Heart left ventricle (tissue), 16 donors: Measurements from ENCODE around the gene KLK14. TPM values are rescaled to one million over a fixed set of nuclear protein-coding genes. Genes with fewer than 3 reads are reported as not detected.

Experiments used
- ATAC-seq, 4 donors: fragments of 200-7000 bp; cut with Tn5 transposase; one replicate each; pipeline ENCODE4 v1.9.1; 2020 to 2022; ENCODE audit warnings: moderate library complexity in 4 of 4, mild to moderate bottlenecking in 3 of 4, moderate number of reproducible peaks in 1 of 4
- DNase-seq, 5 donors: peaks; one replicate each; pipeline ENCODE4 v3.0.0-alpha.2; 2020
- H3K27ac ChIP-seq, 12 donors: fragments of 200-600 bp; sonication (generic) in 4 of 12; one replicate each; pipeline versions ENCODE4 v1.5.0 to v1.8.0; 2016 to 2022; ENCODE audit warnings: mild to moderate bottlenecking in 2 of 12
- H3K27me3 ChIP-seq, 9 donors: fragments of 200-600 bp; sonication (generic) in 2 of 9; one replicate each; pipeline versions ENCODE4 v1.5.1 to v1.8.0; 2016 to 2022; ENCODE audit warnings: mild to moderate bottlenecking in 3 of 9
- H3K36me3 ChIP-seq, 9 donors: fragments of 200-600 bp; sonication (generic) in 2 of 9; one replicate each; pipeline versions ENCODE4 v1.5.0 to v1.8.0; 2018 to 2022; ENCODE audit warnings: mild to moderate bottlenecking in 2 of 9
- H3K4me1 ChIP-seq, 12 donors: fragments of 200-600 bp; sonication (generic) in 4 of 12; one replicate each; pipeline versions ENCODE4 v1.5.0 to v1.8.0; 2016 to 2022; ENCODE audit warnings: mild to moderate bottlenecking in 3 of 12
- H3K4me3 ChIP-seq, 12 donors: fragments of 200-600 bp; sonication (generic) in 4 of 12; one replicate each; pipeline versions ENCODE4 v1.5.0 to v1.8.0; 2017 to 2022; ENCODE audit warnings: mild to moderate bottlenecking in 9 of 12, moderate library complexity in 4 of 12
- H3K9me3 ChIP-seq, 12 donors: fragments of 200-600 bp; sonication (generic) in 4 of 12; one replicate each; pipeline versions ENCODE4 v1.5.0 to v1.8.0; 2016 to 2022; ENCODE audit warnings: mild to moderate bottlenecking in 1 of 12
- POLR2A ChIP-seq, 2 donors: fragments of 450-650 bp; IDR thresholded peaks; one replicate each; pipeline ENCODE4 v1.6.1; 2017; ENCODE audit warnings: antibody characterized with exemption in 2 of 2, mild to moderate bottlenecking in 2 of 2, moderate library complexity in 2 of 2
- WGBS, 4 donors: extraction: QIAGEN DNeasy Blood & Tissue Kit in 2 of 4; methylation state at CpG; one replicate each; pipeline versions ENCODE4 v1.1.5 to v1.1.7; 2013 to 2018; 5-methylcytosine and 5-hydroxymethylcytosine counted together
- intact Hi-C, 10 donors: fragments of 100-400 bp; cut with DNase I; formaldehyde crosslinking; loops; one replicate each; pipeline versions ENCODE4 v1.11.1 to v1.14.2; 2022
- polyA plus RNA-seq, 2 donors: library from polyadenylated mRNA; stranded (reverse); fragments of 200-250 nt; gene quantifications; one replicate each; pipeline ENCODE4 v1.2.3, GENCODE V29; 2013
- total RNA-seq, 9 donors: library from RNA; depleted of rRNA in 2 of 9; stranded (reverse); fragments of >200 nt in 2 of 9; fragmentation: NEBNext Ultra II Directional in 3 of 9; extraction: Animal tissue kit (Norgen Biotek cat#: 25700) in 3 of 9; gene quantifications; one replicate each; pipeline versions ENCODE4 v1.1.0 to v1.2.4, GENCODE V29; 2016 to 2023
- TF ChIP-seq, protein P1 (sequence below), 12 donors: fragments of 200-600 bp; sonication (generic) in 4 of 12; IDR thresholded peaks; one replicate each; pipeline versions ENCODE4 v1.5.0 to v1.8.0; 2018 to 2022; ENCODE audit warnings: antibody characterized with exemption in 12 of 12, mild to moderate bottlenecking in 5 of 12
- donor health status: ischemic (EF 13 %, LVEDD 7.1; RV severe dilation, severe dysfunction).
- donor health status: healthy with polysubstance abuse.
- donor health status: DM: no; HTN: yes; CAD: no.
- donor health status: DM: no; HTN: no; CAD: no.
- donor health status: ischemic (EF 25% LVEDD 6.9; RV normal size, moderate dysfunction).
- donor health status: ischemic (EF 25% LVEDD 5.7; RV mildly dilated, moderate dysfunction).
- donor health status: healthy.
- donor health status: DM: yes; HTN: yes; CAD: no.
- donor health status: ischemic (EF 35%, LVEDD 5.7; RV mildly dilated, moderate dysfunction).
- donor health status: nonischemic (EF 11% LVEDD 7.7; RV severe dilation, severe dysfunction).
- donor health status: DM: yes; HTN: yes; CAD: no.
- donor health status: PGD.
- donor health status: ischemic (EF 29% LVEDD 5.4; RV normal size, mild dysfunction).
- donor health status: nonischemic (EF 23%, LVEDD 6.1; RV moderate dilation, normal function).

KLK14 gene
- total and polyA plus RNA-seq, 11 donors: 0.17 to 0.64 (median 0.33) TPM; not detected in 4

DNA sequence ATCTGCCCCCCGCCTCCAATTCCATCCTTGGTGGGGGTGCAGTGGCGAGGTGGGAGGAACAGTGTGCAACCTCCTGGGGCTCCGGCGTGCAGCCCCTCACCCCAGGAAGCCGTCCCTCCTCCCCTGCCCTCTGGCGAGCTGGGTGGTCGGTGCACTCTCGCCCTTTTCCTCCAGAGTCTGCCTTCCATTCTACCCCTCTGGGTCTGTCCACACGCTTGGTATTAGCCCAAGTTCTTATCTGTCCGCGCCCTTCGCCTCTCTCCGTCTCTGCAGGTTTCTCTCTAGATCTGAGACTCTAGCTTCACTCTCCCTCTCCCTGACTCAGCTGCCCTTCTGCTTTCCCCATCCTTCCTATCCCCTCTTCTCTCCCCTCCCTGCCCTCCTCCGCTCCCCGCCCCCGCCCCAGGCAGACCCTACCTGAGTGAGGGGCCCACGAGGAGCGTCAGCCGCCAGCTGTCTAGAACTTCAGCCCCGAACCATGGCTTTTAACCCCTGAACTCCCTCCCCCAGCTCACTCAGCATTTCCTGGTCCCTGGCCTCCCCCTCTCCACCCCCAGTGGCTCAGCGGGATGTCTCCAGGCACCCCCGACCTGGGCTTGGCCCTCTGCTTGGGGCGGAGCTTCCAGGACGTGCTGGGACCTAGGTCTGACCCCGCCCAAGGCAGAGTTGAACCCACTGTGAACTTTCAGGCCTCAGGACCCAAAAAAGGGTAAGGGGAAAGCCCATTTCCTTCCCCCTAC, 17.3 kb downstream of the KLK14 start:
- H3K4me3 ChIP-seq: peak overlapping the region in 9 of 12 donors; percentile 31 to 44 (median 42)
- H3K36me3 ChIP-seq: no peaks in the 10 kb centered on the region
- WGBS, 4 donors: 11 to 21% (median 15%) methylated on average over 25 of the region's 25 CpGs
- no peak for TF ChIP-seq POLR2A (IDR thresholded peaks at IDR 0.05)
- TF ChIP-seq, protein P1, sequence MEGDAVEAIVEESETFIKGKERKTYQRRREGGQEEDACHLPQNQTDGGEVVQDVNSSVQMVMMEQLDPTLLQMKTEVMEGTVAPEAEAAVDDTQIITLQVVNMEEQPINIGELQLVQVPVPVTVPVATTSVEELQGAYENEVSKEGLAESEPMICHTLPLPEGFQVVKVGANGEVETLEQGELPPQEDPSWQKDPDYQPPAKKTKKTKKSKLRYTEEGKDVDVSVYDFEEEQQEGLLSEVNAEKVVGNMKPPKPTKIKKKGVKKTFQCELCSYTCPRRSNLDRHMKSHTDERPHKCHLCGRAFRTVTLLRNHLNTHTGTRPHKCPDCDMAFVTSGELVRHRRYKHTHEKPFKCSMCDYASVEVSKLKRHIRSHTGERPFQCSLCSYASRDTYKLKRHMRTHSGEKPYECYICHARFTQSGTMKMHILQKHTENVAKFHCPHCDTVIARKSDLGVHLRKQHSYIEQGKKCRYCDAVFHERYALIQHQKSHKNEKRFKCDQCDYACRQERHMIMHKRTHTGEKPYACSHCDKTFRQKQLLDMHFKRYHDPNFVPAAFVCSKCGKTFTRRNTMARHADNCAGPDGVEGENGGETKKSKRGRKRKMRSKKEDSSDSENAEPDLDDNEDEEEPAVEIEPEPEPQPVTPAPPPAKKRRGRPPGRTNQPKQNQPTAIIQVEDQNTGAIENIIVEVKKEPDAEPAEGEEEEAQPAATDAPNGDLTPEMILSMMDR (IDR thresholded peaks at IDR 0.05): no peak
- H3K27me3 ChIP-seq: peaks cover 0 to 38% (median 8%) of the 10 kb centered on the region in 9 donors
- ATAC-seq (peak in 3 of 4 donors; percentile 17 to 33 (median 25)), DNase-seq (no peak)
- intact Hi-C loops: no loop called here
- H3K9me3 ChIP-seq: no peaks in the 10 kb centered on the region
- peaks cover 0 to 15% (median 5%) of the 10 kb centered on the region in 12 donors for H3K4me1 ChIP-seq
- peak overlapping the region in 1 of 12 donors; percentile 43 for H3K27ac ChIP-seq

- Histone ChIP-seq H3K27ac (peak within 1 kb of the TSS in 1 of 12 donors; percentile 43), H3K36me3 (no peaks in the 10 kb centered on the region), H3K4me1 (peaks cover 0 to 15% (median 5%) of the 10 kb centered on the region in 12 donors), H3K9me3 (no peaks in the 10 kb centered on the region), H3K4me3 (peak within 1 kb of the TSS in 9 of 12 donors; percentile 31 to 44 (median 42)), H3K27me3 (peaks cover 0 to 38% (median 8%) of the 10 kb centered on the region in 9 donors)
- DNase-seq: peak; percentile 37 to 74 (median 56)
- WGBS, 4 donors: 12 to 32% (median 19%) methylated on average over 18 to 38 of the region's 38 CpGs
- TF ChIP-seq, protein P1 (IDR thresholded peaks at IDR 0.05): no peak
- no peak for TF ChIP-seq POLR2A (IDR thresholded peaks at IDR 0.05)
- ATAC-seq: peak in 3 of 4 donors; percentile 77 to 95 (median 85)
- intact Hi-C loops: no loop called here
Observed at GRCh38 chr19:51064534-51065220, 18.0 kb downstream of the KLK14 start, which contains the start of gene KLK13. TSS of gene KLK13 (minus strand) at chr19:51065092. CDS start at chr19:51065067, 25 bp downstream.

GRCh38 chr19:51063664-51064063, 19.0 kb downstream of the KLK14 start:
- intact Hi-C loops: no loop called here
- Histone ChIP-seq H3K36me3 (no peaks in the 10 kb centered on the region), H3K27me3 (peaks cover 0 to 38% (median 8%) of the 10 kb centered on the region in 9 donors), H3K27ac (no peak overlapping the region), H3K4me1 (peaks cover 0 to 15% (median 5%) of the 10 kb centered on the region in 12 donors), H3K4me3 (no peak overlapping the region), H3K9me3 (no peaks in the 10 kb centered on the region)
- TF ChIP-seq, protein P1 (IDR thresholded peaks at IDR 0.05): no peak
- TF ChIP-seq POLR2A (IDR thresholded peaks at IDR 0.05): no peak
- no peak for ATAC-seq
- 80 to 98% (median 92%) methylated on average over 7 of the region's 7 CpGs for WGBS, 4 donors
- no peak for DNase-seq

GRCh38 chr19:51060973-51061372, 21.7 kb downstream of the KLK14 start:
- Histone ChIP-seq H3K36me3 (no peaks in the 10 kb centered on the region), H3K4me1 (peaks cover 0 to 15% (median 5%) of the 10 kb centered on the region in 12 donors), H3K9me3 (no peaks in the 10 kb centered on the region), H3K27ac (no peak overlapping the region), H3K4me3 (no peak overlapping the region), H3K27me3 (peaks cover 0 to 34% (median 8%) of the 10 kb centered on the region in 9 donors)
- intact Hi-C loops: no loop called here
- 0% methylated on average over 1 of the region's 1 CpG for WGBS, 4 donors
- ATAC-seq: no peak
- no peak for DNase-seq
- TF ChIP-seq, protein P1 (IDR thresholded peaks at IDR 0.05): no peak
- no peak for TF ChIP-seq POLR2A (IDR thresholded peaks at IDR 0.05)
